Stomach (tissue), 9 donors: ENCODE results near the gene TMEM44. TPM values are rescaled to one million over a fixed set of nuclear protein-coding genes. Genes with fewer than 3 reads are reported as not detected.

Experiments used
- DNase-seq, 2 donors: peaks; one replicate each; pipeline versions ENCODE4 v3.0.0 to v3.0.0-alpha.2; 2013 to 2019
- H3K27ac ChIP-seq, 5 donors: fragments of 200-600 bp in 4 of 5; sonication (generic) in 4 of 5; one replicate each; pipeline ENCODE4 v1.5.1; 2013 to 2019; ENCODE audit warnings: mild to moderate bottlenecking in 1 of 5, moderate library complexity in 1 of 5
- H3K27me3 ChIP-seq, 3 donors: fragments of 200-600 bp; sonication (generic); one replicate each; pipeline ENCODE4 v1.5.1; 2017 to 2019; ENCODE audit warnings: mixed run types in 1 of 3
- H3K36me3 ChIP-seq, 4 donors: fragments of 200-600 bp; sonication (generic); 1 replicate in 3 of 4; 2 replicates in 1 of 4; pipeline ENCODE4 v1.5.1; 2016 to 2019
- H3K4me1 ChIP-seq, 4 donors: fragments of 200-600 bp; sonication (generic); one replicate each; pipeline ENCODE4 v1.5.1; 2016 to 2019
- H3K4me3 ChIP-seq, 4 donors: fragments of 200-600 bp; sonication (generic) in 3 of 4; one replicate each; pipeline ENCODE4 v1.5.1; 2016 to 2019; ENCODE audit warnings: mild to moderate bottlenecking in 1 of 4
- H3K9me3 ChIP-seq, 4 donors: fragments of 200-600 bp; sonication (generic); one replicate each; pipeline ENCODE4 v1.5.1; 2016 to 2019
- EP300 ChIP-seq: sonication (generic); formaldehyde crosslinking; IDR thresholded peaks from one replicate; pipeline ENCODE4 v1.6.1; 2017; ENCODE audit warnings: antibody characterized with exemption
- POLR2A ChIP-seq, 4 donors: fragments of 450-650 bp; IDR thresholded peaks; one replicate each; pipeline ENCODE4 v1.6.1; 2016; ENCODE audit warnings: antibody characterized with exemption in 4 of 4, control low read depth in 2 of 4, mild to moderate bottlenecking in 1 of 4, moderate library complexity in 1 of 4
- POLR2AphosphoS5 ChIP-seq, 3 donors: sonication (generic); formaldehyde crosslinking; IDR thresholded peaks; one replicate each; pipeline ENCODE4 v1.6.1; 2016; ENCODE audit warnings: antibody characterized with exemption in 3 of 3
- WGBS, 5 donors: extraction: QIAGEN DNeasy Blood & Tissue Kit in 3 of 5; methylation state at CpG; one replicate each; pipeline versions ENCODE4 v1.1.5 to v1.1.7; 2013 to 2018; 5-methylcytosine and 5-hydroxymethylcytosine counted together
- intact Hi-C: fragments of 100-400 bp; cut with DNase I; formaldehyde crosslinking; loops from one replicate; pipeline ENCODE4 v1.15.1; 2023; ENCODE audit warnings: low total_unique reads
- polyA plus RNA-seq, 3 donors: library from polyadenylated mRNA; stranded (reverse); fragments of 200-250 nt; gene quantifications; one replicate each; pipeline ENCODE4 v1.2.3, GENCODE V29; 2013
- total RNA-seq, 5 donors: library from RNA; depleted of rRNA; stranded (reverse); fragments of >200 nt; gene quantifications; one replicate each; pipeline versions ENCODE4 v1.1.0 to v1.2.3, GENCODE V29; 2014 to 2016
- TF ChIP-seq, protein P1 (sequence below), 7 experiments: fragments of 450-650 bp in 4 of 7; fragments of 200-600 bp in 3 of 7; sonication (generic) in 3 of 7; IDR thresholded peaks; one replicate each; pipeline ENCODE4 v1.5.1; 2016 to 2019; ENCODE audit warnings: antibody characterized with exemption in 7 of 7, control low read depth in 2 of 7, mild to moderate bottlenecking in 1 of 7
- donor health status: healthy with polysubstance abuse.
- donor health status: Bipolar disorder and iron deficiency.
- donor health status: healthy.

TMEM44 gene
- total and polyA plus RNA-seq, 8 donors, result 4.4 to 352 (median 9.4) TPM; not detected in 1

DNA sequence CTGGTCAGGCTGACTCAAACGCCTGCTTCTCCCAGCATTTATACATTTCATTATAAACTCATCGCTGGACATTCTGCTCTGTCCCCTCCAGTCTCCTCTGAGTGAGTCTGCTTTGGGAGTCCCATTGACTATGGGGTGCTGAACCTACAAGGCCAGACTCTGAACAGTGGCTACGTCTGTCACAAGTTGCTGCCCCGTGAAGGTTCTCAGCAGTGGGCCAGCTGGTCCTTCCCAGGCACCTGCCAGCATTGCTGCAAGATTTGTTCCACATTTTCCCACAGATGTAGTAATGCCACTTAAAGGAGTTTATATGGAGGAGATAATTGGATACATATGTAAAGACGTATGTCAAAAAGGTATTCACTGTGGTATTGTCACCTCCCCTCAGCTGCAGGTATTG lies 73.7 kb downstream of the TMEM44 start:
- Histone ChIP-seq H3K9me3 (no peaks in the 10 kb centered on the region), H3K4me1 (peaks cover 0 to 10% (median 0%) of the 10 kb centered on the region in 4 donors), H3K27me3 (peaks cover 0 to 3% (median 0%) of the 10 kb centered on the region in 3 donors), H3K27ac (no peak overlapping the region), H3K36me3 (no peaks in the 10 kb centered on the region), H3K4me3 (no peak overlapping the region)
- intact Hi-C loops, result no loop called here
- WGBS, 5 donors, result 89 to 97% (median 93%) methylated on average over 5 of the region's 5 CpGs
- DNase-seq, result peak in 1 of 2 donors; percentile 17
- no peak for TF ChIP-seq POLR2AphosphoS5 (IDR thresholded peaks at IDR 0.05)
- no peak for TF ChIP-seq POLR2A (IDR thresholded peaks at IDR 0.05)
- TF ChIP-seq, protein P1, sequence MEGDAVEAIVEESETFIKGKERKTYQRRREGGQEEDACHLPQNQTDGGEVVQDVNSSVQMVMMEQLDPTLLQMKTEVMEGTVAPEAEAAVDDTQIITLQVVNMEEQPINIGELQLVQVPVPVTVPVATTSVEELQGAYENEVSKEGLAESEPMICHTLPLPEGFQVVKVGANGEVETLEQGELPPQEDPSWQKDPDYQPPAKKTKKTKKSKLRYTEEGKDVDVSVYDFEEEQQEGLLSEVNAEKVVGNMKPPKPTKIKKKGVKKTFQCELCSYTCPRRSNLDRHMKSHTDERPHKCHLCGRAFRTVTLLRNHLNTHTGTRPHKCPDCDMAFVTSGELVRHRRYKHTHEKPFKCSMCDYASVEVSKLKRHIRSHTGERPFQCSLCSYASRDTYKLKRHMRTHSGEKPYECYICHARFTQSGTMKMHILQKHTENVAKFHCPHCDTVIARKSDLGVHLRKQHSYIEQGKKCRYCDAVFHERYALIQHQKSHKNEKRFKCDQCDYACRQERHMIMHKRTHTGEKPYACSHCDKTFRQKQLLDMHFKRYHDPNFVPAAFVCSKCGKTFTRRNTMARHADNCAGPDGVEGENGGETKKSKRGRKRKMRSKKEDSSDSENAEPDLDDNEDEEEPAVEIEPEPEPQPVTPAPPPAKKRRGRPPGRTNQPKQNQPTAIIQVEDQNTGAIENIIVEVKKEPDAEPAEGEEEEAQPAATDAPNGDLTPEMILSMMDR (IDR thresholded peaks at IDR 0.05), result no peak
- no peak for TF ChIP-seq EP300

DNA sequence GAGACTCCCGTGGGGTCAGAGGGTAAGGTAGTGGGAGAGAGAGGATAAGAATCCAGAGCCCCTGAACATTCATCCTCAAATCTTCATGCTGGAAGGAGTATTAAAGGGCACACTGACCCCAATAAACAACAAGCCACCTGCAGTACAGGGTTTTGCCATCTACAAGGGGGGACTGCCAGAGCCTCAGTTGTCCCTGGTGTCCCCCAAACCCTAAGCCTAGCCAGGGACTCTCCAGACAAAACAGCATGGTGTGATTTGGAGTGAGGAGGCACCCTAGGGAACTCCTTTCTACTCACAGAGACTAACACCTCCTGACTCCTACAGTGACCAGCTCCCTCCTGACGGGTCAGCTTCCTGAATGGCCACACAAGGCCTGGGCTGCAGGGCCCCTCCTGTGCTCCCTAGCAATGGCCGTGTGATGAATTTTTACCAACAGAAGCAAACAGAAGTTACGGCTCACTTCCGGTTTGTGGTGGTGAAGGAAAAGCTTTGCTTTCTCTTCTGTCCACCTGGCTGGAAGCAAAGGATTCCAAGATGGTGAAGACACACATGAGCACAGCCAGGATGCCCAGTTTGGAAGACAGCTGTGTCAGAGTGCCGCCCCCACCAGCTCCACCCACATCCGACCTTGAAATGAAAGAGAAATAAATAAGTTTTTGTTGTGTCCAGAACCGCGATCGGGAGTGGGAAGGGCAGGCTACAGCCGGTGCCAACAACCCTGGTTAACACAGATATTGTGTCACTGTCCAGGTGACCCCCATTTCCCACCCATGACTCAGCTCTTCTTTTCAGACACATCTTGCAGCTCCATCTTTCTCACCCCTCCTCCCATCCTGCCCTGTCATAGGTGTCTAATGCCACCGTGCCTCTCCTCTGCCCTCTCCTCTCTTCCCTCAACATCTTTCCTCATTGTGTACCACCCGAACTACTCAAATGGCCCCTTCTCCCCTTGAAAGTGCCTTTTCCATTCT lies 76.8 kb downstream of the TMEM44 start:
- Histone ChIP-seq H3K27ac (peak overlapping the region in 1 of 5 donors; percentile 6), H3K4me1 (peaks cover 0 to 6% (median 0%) of the 10 kb centered on the region in 4 donors), H3K9me3 (no peaks in the 10 kb centered on the region), H3K4me3 (peak overlapping the region in 3 of 4 donors; percentile 2 to 29 (median 18)), H3K27me3 (no peaks in the 10 kb centered on the region), H3K36me3 (no peaks in the 10 kb centered on the region)
- TF ChIP-seq POLR2AphosphoS5 (IDR thresholded peaks at IDR 0.05) (no peak), EP300 (no peak), POLR2A (IDR thresholded peaks at IDR 0.05) (no peak)
- TF ChIP-seq, protein P1 (IDR thresholded peaks at IDR 0.05), result no peak
- intact Hi-C loops, result no loop called here
- 46 to 54% (median 48%) methylated on average over 13 of the region's 13 CpGs for WGBS, 5 donors
- peak in 1 of 2 donors; percentile 48 for DNase-seq

DNA sequence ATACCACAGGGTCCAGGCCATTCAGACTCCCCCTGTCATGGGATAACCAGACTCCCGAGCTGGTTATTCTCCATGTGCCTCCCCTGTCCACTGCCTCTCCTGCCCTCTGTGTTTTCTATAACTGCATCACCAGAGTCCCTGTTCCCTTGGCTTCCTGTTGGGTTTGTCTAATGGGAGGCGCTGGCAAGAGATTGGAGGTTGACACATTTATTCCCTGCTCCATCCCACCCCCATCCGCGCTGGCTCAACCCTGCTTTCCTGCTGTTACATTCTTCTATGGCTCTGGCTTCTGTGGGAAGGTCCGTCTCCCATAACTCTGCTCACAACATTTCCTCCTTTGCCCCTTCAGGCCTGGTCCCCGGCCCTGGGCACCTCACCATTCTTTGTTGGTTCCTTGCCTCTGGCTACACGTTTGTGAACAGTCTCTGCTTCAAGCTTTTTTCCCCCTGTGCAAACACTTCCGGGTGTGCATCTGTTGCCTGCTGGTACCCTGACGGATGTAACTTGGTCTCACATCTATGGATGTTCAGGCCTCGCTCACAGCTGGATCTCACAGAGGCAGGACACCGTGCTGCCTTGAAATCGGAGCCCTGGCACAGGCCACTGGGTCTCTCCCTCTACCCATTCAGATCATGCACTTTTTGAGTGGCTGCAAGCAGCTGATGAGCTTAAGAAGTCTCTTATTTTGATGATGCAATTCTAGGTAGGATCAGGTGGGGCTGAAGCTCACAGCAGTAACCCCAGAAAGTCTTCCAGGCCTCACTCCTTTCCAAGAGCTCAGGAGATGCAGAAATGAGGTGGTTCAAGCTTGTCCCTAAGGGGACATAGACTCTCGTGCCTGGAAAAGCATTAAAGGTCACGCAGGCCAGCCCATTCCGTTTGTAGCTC lies 77.8 kb downstream of the TMEM44 start:
- 80 to 86% (median 82%) methylated on average over 15 of the region's 15 CpGs for WGBS, 5 donors
- TF ChIP-seq POLR2A (IDR thresholded peaks at IDR 0.05) (no peak), EP300 (no peak), POLR2AphosphoS5 (IDR thresholded peaks at IDR 0.05) (no peak)
- TF ChIP-seq, protein P1 (IDR thresholded peaks at IDR 0.05), result no peak
- H3K4me3 ChIP-seq, result no peak overlapping the region
- H3K9me3 ChIP-seq, result no peaks in the 10 kb centered on the region
- H3K4me1 ChIP-seq, result no peaks in the 10 kb centered on the region
- DNase-seq, result no peak
- H3K27me3 ChIP-seq, result no peaks in the 10 kb centered on the region
- H3K27ac ChIP-seq, result no peak overlapping the region
- intact Hi-C loops, result no loop called here
- H3K36me3 ChIP-seq, result no peaks in the 10 kb centered on the region

DNA sequence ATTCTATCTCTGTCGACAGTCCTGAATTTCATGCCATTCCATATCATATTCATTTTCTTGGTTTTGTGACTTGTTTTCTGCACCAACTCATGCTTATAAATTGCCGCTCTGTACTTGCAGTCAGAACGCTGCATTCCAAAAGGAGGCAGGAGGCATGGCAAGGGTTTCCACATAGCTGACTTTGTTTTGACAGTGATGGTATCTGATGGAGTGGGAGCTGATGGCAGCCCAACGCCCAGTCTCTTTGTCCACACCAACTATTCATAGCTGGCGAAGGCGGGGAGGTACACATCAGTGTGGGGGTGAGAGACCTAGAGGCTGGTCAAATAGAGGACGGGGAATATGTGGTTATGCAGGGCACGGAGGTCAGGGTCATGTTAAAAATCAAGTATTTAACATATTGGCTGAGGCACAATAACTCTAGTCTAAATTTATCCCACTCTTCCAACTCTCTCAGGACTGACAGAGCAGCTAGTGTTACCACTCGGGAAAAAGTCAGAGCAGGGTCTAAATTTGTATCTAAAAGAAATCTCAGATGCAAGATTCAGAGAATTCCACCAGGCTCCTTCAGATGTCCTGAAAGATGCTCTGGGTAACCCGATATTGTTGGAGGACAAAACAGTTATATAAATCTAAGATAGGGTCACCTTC lies 78.6 kb downstream of the TMEM44 start:
- WGBS, 5 donors, result 81 to 87% (median 83%) methylated on average over 10 of the region's 10 CpGs
- TF ChIP-seq, protein P1 (IDR thresholded peaks at IDR 0.05), result no peak
- no peak for TF ChIP-seq POLR2A (IDR thresholded peaks at IDR 0.05)
- no peak for TF ChIP-seq POLR2AphosphoS5 (IDR thresholded peaks at IDR 0.05)
- TF ChIP-seq EP300, result no peak
- H3K4me3 ChIP-seq, result no peak overlapping the region

More for the DNA sequence above, 78.6 kb downstream of the TMEM44 start:
- intact Hi-C loops, result no loop called here
- Histone ChIP-seq H3K27me3 (no peaks in the 10 kb centered on the region), H3K9me3 (no peaks in the 10 kb centered on the region), H3K27ac (no peak overlapping the region), H3K36me3 (no peaks in the 10 kb centered on the region), H3K4me1 (no peaks in the 10 kb centered on the region)
- DNase-seq, result no peak
